WTC11 (cell line): Measurements from ENCODE around the gene RABL6.
"Not testable (repeated sequence)": the region's sequence is repeated elsewhere in the genome, so short reads cannot be mapped to it uniquely, and the experiment has no call there.

ENCODE experiments used
- CTCF ChIP-seq: fragments of 200-600 bp; IDR thresholded peaks from 2 replicates; pipeline ENCODE4 v1.8.0; 2022; ENCODE audit warnings: antibody characterized with exemption
- JUN ChIP-seq: sonication (generic); formaldehyde crosslinking; IDR thresholded peaks from 2 replicates; pipeline ENCODE4 v1.8.0; 2023; ENCODE audit warnings: mild to moderate bottlenecking, missing genetic modification reagents
- ZNF532 ChIP-seq: fragments of 250-450 bp; sonication (Bioruptor Pico); IDR thresholded peaks from 2 replicates; pipeline ENCODE4 v1.9.0; 2021; ENCODE audit warnings: mild to moderate bottlenecking, borderline replicate concordance

- TF ChIP-seq JUN; CTCF; ZNF532 (CRISPR knock-in tag): not testable (repeated sequence)
Observed at GRCh38 chr9:136833381-136834048, 25.8 kb downstream of the RABL6 start.
